Activated CD4-positive, alpha-beta T cell treated with anti-CD3 and anti-CD28 coated beads for 36 hours (primary cell): ENCODE measurements around the gene RBFOX2. TPM values are rescaled to one million over a fixed set of nuclear protein-coding genes. Genes with fewer than 3 reads are reported as not detected.
A peak's percentile ranks its signal among the peaks of the same experiment; 100 is the strongest.

ENCODE experiments used
- ATAC-seq: fragments of 200-7000 bp; cut with Tn5 transposase; one replicate; pipeline ENCODE4 v1.10.0; 2021; ENCODE audit warnings: mild to moderate bottlenecking, moderate library complexity
- CTCF ChIA-PET: fragments of 350-600 bp; sonication (Branson Sonifier 250); formaldehyde crosslinking; loops from one replicate; lab custom pipeline; 2021; ENCODE audit warnings: antibody characterized with exemption; lab: Charles Lee
- POLR2A ChIA-PET: fragments of 350-600 bp; sonication (Branson Sonifier 250); formaldehyde crosslinking; loops from one replicate; lab custom pipeline; 2021; ENCODE audit warnings: antibody characterized with exemption, inconsistent platforms; lab: Charles Lee
- DNase-seq: peaks from one replicate; pipeline ENCODE4 v3.0.0-alpha.2; 2020
- H3K27ac Mint-ChIP-seq: one replicate; pipeline ENCODE4 v1.8.0; 2021; ENCODE audit warnings: mixed read lengths
- H3K27me3 Mint-ChIP-seq: one replicate; pipeline ENCODE4 v1.8.0; 2021; ENCODE audit warnings: mixed read lengths
- H3K36me3 Mint-ChIP-seq: one replicate; pipeline ENCODE4 v1.8.0; 2021; ENCODE audit warnings: low read depth, mixed read lengths
- H3K4me1 Mint-ChIP-seq: one replicate; pipeline ENCODE4 v1.8.0; 2021; ENCODE audit warnings: mixed read lengths
- H3K4me3 Mint-ChIP-seq: one replicate; pipeline ENCODE4 v1.8.0; 2021; ENCODE audit warnings: mild to moderate bottlenecking, moderate library complexity, mixed read lengths
- H3K9me3 Mint-ChIP-seq: one replicate; pipeline ENCODE4 v1.8.0; 2021; ENCODE audit warnings: low read depth, mixed read lengths
- intact Hi-C, 2 experiments: fragments of 100-400 bp; cut with DNase I in 1 of 2; cut with micrococcal nuclease in 1 of 2; formaldehyde crosslinking; loops; one replicate each; pipeline versions ENCODE4 v1.14.2 to v1.15.1; 2022 to 2024; cut with DNase I, micrococcal nuclease
- total RNA-seq, 2 experiments: library from RNA; stranded (reverse); gene quantifications; one replicate each; pipeline ENCODE4 v1.2.3, GENCODE V29; 2021

The RBFOX2 gene
- total RNA-seq, 2 experiments from 2014 or later, result 6.9 to 7.7 TPM

DNA sequence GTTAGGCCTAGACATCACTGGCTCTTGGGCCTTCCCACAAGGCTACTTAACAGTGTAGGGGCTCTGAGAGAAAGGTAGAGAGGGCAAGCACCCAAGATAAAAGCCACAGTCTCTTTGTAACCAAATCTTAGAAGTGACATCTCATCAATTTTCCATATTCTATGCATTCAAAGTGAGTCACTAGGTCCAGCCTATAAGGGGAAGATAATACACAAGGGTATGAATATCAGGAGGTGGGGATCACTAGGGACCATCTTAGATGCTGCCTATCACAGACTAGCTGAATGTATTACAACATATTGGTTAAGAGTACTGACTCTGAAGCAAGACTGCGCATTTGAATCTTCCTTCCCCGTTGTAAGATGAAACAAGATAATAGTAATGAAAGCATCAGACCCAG, 144.1 kb downstream of the RBFOX2 start:
- H3K4me3 Mint-ChIP-seq, result no peak overlapping the region
- H3K9me3 Mint-ChIP-seq, result no peaks in the 10 kb centered on the region
- ATAC-seq, result no peak
- no peak overlapping the region for H3K27ac Mint-ChIP-seq
- ChIA-PET POLR2A (no interaction called here), CTCF (interaction anchor here (0.5 to 1.3 kb wide), 3 partner anchors 181 to 578 kb away, joined by 3 to 5 read pairs (median 4); no protein-coding TSS in a partner anchor)
- no peaks in the 10 kb centered on the region for H3K36me3 Mint-ChIP-seq
- H3K4me1 Mint-ChIP-seq, result peaks cover 24% of the 10 kb centered on the region
- intact Hi-C loops, result no loop called here
- no peak for DNase-seq
- H3K27me3 Mint-ChIP-seq, result no peaks in the 10 kb centered on the region

DNA sequence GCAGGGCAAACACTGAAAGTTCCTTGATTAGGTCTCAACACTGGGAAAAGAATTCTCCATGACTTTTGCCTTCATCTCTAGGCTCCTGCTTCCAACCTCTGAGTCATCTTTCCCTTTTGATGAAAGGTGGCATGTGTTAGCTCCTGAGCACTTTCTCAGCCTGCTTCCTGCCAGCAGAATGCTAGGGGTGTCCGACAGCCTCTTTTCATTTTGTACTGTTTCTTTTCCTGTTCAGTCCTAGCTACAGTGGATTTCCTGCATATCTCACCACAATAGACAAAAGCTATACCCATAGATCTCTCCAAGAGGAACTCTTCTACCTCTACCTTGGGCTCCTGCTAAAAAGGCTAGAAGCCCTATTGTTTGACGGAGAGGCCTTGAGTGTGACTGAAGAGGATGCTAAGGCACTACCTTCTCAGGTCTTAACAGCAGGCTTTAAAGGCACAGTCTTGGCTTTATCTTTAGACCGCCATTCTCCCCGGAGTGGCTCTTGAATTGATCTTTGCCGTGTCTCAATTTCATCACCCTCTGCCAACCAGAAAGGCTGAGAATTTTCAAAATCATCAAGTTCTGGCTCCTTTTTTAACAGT, 145.5 kb downstream of the RBFOX2 start:
- Mint-ChIP-seq H3K36me3 (no peaks in the 10 kb centered on the region), H3K4me1 (peaks cover 24% of the 10 kb centered on the region), H3K9me3 (no peaks in the 10 kb centered on the region), H3K4me3 (no peak overlapping the region), H3K27me3 (no peaks in the 10 kb centered on the region), H3K27ac (peak overlapping the region; percentile 27)
- CTCF ChIA-PET, result interaction anchor here (0.9 to 1.3 kb wide), 2 partner anchors 9 to 182 kb away, joined by 3 to 5 read pairs; no protein-coding TSS in a partner anchor
- DNase-seq (no peak), ATAC-seq (peak; percentile 36)
- POLR2A ChIA-PET, result no interaction called here
- intact Hi-C loops, result no loop called here

DNA sequence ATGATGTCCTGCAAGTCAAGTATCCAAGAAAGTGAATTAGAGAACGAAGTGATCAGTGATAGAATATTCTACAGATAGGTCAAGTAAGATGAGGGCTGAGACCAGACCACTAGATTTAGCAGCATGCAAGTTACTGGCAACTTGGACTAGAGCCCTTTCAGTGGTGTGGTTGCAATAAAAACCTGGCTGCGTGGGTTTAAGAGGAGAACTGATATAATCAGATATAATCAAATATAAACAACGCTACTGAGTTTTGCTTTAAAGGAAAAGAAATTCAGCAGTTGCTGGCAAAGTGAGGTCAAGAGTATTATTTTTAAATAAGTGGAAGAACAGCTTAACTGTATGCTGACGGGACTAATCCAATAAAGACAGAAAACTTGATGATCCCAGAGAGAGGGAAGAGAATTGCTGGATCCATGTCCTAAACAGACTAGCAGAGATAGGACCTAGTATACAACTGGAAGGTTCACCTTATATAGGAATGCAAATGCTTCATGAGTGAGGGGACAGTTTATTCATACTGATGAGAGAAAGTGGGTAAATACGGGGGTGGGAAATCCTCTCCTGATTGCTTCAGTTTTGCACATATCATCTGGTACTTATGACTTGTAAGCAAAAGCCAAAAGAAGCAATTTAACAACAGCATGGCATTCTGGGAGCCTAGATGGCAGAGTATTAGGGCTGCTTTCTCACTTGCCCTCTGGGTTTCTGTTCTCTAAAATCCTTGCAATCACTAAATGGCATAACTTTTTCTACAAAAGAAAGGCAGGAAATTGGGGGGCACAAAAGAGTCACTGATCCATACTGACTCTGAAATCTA, 146.2 kb downstream of the RBFOX2 start:
- POLR2A ChIA-PET, result no interaction called here
- H3K36me3 Mint-ChIP-seq, result no peaks in the 10 kb centered on the region
- intact Hi-C loops, result no loop called here
- ATAC-seq, result peak; percentile 30
- H3K27me3 Mint-ChIP-seq, result no peaks in the 10 kb centered on the region
- no peak for DNase-seq
- CTCF ChIA-PET, result interaction anchor here (0.6 to 0.9 kb wide), 2 partner anchors 10 to 107 kb away, joined by 3 read pairs; no protein-coding TSS in a partner anchor
- peak overlapping the region; percentile 27 for H3K27ac Mint-ChIP-seq
- peaks cover 24% of the 10 kb centered on the region for H3K4me1 Mint-ChIP-seq
- H3K4me3 Mint-ChIP-seq, result no peak overlapping the region
- H3K9me3 Mint-ChIP-seq, result no peaks in the 10 kb centered on the region

DNA sequence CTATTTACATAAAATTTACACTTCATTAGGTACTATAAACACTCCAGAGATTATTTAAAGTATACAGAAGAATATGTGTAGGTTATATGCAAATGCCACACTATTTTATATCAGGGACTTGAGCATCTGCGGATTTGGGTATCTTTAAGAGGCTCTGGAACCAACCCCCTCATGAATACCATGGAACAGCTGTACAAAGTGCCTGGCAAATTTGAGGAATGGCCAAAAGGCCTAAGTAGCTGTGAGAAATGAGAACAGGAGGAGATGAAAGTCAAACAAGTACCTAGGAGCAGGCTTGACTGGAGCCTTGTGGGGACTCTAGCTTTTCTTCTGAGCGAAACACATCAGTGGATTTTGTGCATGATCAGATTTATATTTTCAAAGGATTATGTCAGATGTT, 149.3 kb downstream of the RBFOX2 start:
- ChIA-PET POLR2A (no interaction called here), CTCF (interaction anchor here (1.3 kb wide), 1 partner anchor 86 kb away, joined by 3 read pairs; no protein-coding TSS in a partner anchor)
- Mint-ChIP-seq H3K36me3 (no peaks in the 10 kb centered on the region), H3K27me3 (no peaks in the 10 kb centered on the region), H3K27ac (no peak overlapping the region), H3K4me1 (peaks cover 31% of the 10 kb centered on the region), H3K4me3 (no peak overlapping the region), H3K9me3 (no peaks in the 10 kb centered on the region)
- no peak for ATAC-seq
- intact Hi-C loops, result no loop called here
- DNase-seq, result no peak

DNA sequence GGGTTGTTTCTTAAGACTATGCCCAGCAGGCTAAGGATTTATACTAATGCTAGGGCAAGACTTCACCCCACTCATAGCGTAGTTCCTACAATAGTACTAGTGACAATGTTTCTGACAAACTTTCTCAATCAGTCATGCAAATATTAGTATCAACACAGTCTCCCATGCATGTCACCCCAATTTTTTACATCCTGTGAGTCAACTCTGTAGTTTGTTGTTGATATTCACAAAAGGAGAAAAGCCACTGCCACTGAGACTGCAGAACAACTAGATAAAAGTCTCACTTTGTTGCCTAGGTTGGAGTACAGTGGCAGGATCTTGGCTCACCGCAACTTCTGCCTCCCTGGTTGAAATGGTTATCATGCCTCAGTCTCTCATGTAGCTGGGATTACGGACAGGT, 155.2 kb downstream of the RBFOX2 start:
- Mint-ChIP-seq H3K27ac (no peak overlapping the region), H3K27me3 (no peaks in the 10 kb centered on the region), H3K4me3 (no peak overlapping the region), H3K4me1 (peaks cover 9% of the 10 kb centered on the region), H3K36me3 (no peaks in the 10 kb centered on the region), H3K9me3 (no peaks in the 10 kb centered on the region)
- intact Hi-C loops, result no loop called here
- POLR2A ChIA-PET, result no interaction called here
- CTCF ChIA-PET, result no interaction called here
- ATAC-seq, result no peak
- DNase-seq, result no peak

DNA sequence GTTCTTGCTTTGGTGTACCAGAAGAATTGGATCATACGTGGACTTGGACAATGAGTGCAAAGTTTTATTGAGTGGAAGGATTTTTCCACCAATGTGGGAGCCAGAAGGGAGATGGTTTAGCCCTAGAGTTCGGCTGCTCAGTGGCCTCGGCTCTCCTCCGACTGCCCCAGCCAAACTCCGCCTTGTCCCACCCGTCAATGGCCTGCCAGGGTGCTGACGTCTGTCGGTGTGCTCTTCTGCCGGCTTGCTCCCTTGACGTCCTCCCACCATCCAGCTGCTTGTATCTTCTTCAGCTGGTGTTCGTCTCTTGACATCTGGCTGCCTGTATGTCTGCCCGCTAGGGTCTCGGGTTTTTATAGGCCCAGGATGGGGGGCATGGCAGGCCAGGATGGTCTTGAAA, 156.2 kb downstream of the RBFOX2 start:
- Mint-ChIP-seq H3K36me3 (no peaks in the 10 kb centered on the region), H3K4me3 (no peak overlapping the region), H3K9me3 (no peaks in the 10 kb centered on the region), H3K27me3 (no peaks in the 10 kb centered on the region), H3K27ac (no peak overlapping the region), H3K4me1 (peaks cover 9% of the 10 kb centered on the region)
- ChIA-PET POLR2A (no interaction called here), CTCF (no interaction called here)
- no peak for DNase-seq
- intact Hi-C loops, result no loop called here
- ATAC-seq, result no peak

DNA sequence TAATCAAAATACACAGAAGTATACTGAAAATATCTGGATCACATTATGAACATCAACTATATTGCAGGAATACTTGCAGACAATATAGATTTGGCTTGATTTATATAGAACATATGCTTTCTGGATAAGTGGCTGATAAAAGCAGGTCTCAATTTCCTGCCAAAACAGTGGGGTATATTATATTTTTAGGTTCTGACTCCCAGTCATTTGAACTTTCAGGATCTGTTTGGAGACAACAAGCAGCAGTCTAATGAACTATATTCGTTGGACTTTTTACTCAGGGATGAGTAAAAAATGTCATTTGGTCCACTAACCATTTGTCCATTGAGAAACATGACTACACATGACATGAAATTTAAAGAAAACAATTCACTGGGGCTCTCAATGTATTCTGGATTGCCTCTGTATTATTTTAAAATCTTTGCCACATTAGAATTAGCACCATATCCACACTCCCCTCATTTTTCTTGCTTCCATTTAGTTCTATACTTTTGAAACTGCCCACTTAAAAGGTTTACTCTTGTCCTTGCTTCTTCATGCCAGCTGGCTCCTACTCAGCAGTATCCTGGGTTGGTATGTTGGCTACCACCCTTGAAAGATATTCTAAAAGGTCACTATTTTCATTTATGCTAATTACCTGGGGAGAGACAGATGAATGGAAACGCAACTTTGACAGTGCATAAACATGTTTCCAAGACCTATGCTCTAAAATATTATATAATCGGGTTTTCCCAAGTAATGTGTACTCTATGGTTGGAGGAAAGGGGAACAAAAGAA, 157.9 kb downstream of the RBFOX2 start:
- DNase-seq (no peak), ATAC-seq (no peak)
- POLR2A ChIA-PET, result interaction anchor here (0.6 kb wide), 1 partner anchor 618 kb away, joined by 3 read pairs; no protein-coding TSS in a partner anchor
- no peak overlapping the region for H3K27ac Mint-ChIP-seq
- no peaks in the 10 kb centered on the region for H3K27me3 Mint-ChIP-seq
- CTCF ChIA-PET, result interaction anchor here (1.0 kb wide), 1 partner anchor 8 kb away, joined by 3 read pairs; no protein-coding TSS in a partner anchor
- no peak overlapping the region for H3K4me3 Mint-ChIP-seq
- intact Hi-C loops, result no loop called here
- H3K4me1 Mint-ChIP-seq, result no peaks in the 10 kb centered on the region
- H3K9me3 Mint-ChIP-seq, result no peaks in the 10 kb centered on the region
- H3K36me3 Mint-ChIP-seq, result no peaks in the 10 kb centered on the region

DNA sequence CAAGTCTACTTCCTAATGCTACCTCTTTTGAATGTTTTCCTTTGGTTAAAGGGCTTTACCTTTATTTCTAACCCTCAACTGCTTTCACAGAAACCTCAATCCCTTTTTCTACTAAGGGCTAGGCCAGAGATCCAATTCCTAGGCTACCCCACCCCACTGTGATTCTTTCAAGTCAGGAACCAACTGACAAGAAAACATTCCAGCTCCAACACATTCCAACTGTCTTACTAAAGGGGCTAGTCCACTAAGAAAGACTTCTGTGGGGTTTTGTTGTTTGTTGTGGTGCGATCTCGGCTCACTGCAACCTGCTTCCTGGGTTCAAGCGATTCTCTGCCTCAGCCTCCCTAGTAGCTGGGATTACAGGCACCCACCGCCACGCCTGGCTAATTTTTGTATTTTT, 159.7 kb downstream of the RBFOX2 start:
- no peak for ATAC-seq
- Mint-ChIP-seq H3K27ac (no peak overlapping the region), H3K4me1 (no peaks in the 10 kb centered on the region), H3K4me3 (no peak overlapping the region), H3K36me3 (no peaks in the 10 kb centered on the region), H3K9me3 (no peaks in the 10 kb centered on the region), H3K27me3 (no peaks in the 10 kb centered on the region)
- POLR2A ChIA-PET, result interaction anchor here (0.7 kb wide), 2 partner anchors 183 to 567 kb away, joined by 4 to 6 read pairs; no protein-coding TSS in a partner anchor
- CTCF ChIA-PET, result no interaction called here
- intact Hi-C loops, result no loop called here
- no peak for DNase-seq

DNA sequence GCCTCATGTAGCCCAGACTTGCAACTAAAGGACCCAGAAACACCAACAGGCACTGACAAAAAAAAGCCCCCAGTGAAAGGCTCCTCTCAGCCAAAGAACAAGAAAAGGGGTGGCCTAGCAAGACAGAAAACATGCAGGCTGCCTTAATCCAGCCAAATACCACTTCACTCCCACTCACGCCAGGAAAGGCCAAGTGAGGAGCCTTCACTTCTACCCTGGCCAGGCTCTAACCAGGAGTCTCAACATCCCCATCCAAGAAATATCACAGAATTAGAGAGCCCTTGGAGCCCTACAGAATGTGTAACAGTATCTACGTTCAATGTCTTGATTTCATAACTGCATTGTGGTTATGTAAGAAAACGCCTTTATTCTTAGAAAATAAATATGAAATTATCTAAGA, 162.0 kb downstream of the RBFOX2 start:
- Mint-ChIP-seq H3K36me3 (no peaks in the 10 kb centered on the region), H3K27ac (no peak overlapping the region), H3K4me3 (no peak overlapping the region), H3K4me1 (no peaks in the 10 kb centered on the region), H3K27me3 (no peaks in the 10 kb centered on the region), H3K9me3 (no peaks in the 10 kb centered on the region)
- no peak for DNase-seq
- POLR2A ChIA-PET, result no interaction called here
- CTCF ChIA-PET, result no interaction called here
- no peak for ATAC-seq
- intact Hi-C loops, result no loop called here

DNA sequence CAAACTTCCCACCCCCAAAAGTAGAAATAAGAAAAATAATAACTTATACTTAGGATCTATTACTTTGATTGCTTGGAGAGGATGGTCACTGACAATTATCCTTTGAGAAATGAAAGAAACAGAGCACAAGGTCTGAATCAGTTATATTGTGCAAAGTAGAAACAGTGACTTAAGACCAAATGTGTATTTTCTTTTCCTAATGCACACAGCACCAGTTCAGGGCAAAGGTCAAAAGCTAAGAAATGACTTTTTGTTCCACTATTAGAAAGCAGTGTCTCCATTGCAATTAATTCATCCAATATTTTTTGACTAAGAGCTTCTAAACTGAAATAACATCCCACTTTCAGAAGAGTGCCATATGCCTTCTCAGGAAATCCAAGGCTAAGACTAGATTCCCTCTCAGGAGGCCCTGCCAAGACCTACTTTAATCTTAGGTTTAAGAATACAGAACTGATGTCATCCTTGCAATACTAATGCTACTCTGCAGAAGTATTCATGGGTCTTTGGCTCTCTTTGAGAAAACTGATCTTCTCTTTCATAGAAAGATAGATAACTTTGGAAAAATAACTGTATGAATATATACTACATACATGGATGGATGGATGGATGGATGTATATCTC, 164.0 kb downstream of the RBFOX2 start:
- no peak overlapping the region for H3K27ac Mint-ChIP-seq
- CTCF ChIA-PET, result no interaction called here
- H3K4me1 Mint-ChIP-seq, result no peaks in the 10 kb centered on the region
- POLR2A ChIA-PET, result no interaction called here
- H3K27me3 Mint-ChIP-seq, result no peaks in the 10 kb centered on the region
- DNase-seq, result no peak
- intact Hi-C loops, result no loop called here
- H3K4me3 Mint-ChIP-seq, result no peak overlapping the region
- no peaks in the 10 kb centered on the region for H3K9me3 Mint-ChIP-seq
- no peaks in the 10 kb centered on the region for H3K36me3 Mint-ChIP-seq
- ATAC-seq, result no peak

DNA sequence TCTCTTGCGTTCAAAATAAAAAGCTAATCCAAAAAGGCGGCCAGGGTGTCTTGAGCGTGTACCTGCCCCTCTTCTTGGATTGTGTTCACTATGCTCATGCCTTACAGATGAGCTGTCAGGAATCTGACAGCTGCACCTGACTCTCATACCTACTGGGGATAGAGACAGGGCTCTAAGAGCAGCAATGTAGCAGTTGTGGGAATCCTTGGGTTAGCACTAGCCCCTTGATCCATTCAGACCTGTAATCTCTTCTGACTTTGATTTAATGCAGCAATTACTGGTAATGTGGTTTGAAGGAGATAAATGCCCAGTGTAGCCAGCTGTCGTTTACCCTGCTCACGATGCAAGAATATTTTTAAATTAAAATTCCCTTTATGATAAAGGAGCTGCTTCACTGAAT, 165.2 kb downstream of the RBFOX2 start:
- ATAC-seq, result no peak
- CTCF ChIA-PET, result interaction anchor here (0.7 kb wide), 1 partner anchor 22 kb away, joined by 3 read pairs; no protein-coding TSS in a partner anchor

More for the DNA sequence above, 165.2 kb downstream of the RBFOX2 start:
- POLR2A ChIA-PET, result no interaction called here
- no peaks in the 10 kb centered on the region for H3K27me3 Mint-ChIP-seq
- no peaks in the 10 kb centered on the region for H3K36me3 Mint-ChIP-seq
- H3K9me3 Mint-ChIP-seq, result no peaks in the 10 kb centered on the region
- H3K4me1 Mint-ChIP-seq, result no peaks in the 10 kb centered on the region
- no peak for DNase-seq
- H3K27ac Mint-ChIP-seq, result no peak overlapping the region
- no peak overlapping the region for H3K4me3 Mint-ChIP-seq
- intact Hi-C loops, result no loop called here
